Measurements from ENCODE around the gene AHDC1. TPM values are rescaled to one million over a fixed set of nuclear protein-coding genes. Genes with fewer than 3 reads are reported as not detected.

AHDC1 gene
- total and polyA plus RNA-seq, 2 of the 13 experiments (the other 11 are each of a cell fraction or from before 2014, with no cell fraction given): 1.0 to 2.7 TPM

DNA sequence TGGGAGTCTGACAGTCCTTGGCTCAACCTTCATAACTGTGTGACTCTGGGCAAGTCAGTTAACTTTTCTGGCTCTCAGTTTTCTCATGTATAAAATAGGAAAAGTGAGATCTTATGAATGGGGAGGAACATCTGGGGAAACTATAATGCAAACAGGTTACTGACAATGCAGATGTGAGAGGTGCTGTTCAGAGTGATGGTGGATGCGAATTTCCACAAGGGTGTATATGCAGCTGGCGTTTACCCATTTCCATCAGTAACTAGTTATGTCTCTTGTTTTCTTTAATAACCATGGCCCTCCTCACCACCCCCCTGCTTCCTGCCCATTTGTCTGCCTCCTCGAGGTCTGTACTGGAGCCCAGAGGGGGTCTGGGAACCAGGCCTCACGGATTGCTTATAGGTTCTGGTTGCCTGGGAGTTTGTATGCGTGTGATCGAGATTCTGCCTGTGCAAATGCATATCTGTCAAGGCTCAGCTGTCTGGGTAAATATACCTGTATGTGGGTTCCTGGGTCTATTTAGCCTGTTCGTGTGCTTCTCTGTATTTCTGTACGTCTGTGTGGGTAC, 44.4 kb downstream of the AHDC1 start (continued):
- TF ChIP-seq, protein P1, sequence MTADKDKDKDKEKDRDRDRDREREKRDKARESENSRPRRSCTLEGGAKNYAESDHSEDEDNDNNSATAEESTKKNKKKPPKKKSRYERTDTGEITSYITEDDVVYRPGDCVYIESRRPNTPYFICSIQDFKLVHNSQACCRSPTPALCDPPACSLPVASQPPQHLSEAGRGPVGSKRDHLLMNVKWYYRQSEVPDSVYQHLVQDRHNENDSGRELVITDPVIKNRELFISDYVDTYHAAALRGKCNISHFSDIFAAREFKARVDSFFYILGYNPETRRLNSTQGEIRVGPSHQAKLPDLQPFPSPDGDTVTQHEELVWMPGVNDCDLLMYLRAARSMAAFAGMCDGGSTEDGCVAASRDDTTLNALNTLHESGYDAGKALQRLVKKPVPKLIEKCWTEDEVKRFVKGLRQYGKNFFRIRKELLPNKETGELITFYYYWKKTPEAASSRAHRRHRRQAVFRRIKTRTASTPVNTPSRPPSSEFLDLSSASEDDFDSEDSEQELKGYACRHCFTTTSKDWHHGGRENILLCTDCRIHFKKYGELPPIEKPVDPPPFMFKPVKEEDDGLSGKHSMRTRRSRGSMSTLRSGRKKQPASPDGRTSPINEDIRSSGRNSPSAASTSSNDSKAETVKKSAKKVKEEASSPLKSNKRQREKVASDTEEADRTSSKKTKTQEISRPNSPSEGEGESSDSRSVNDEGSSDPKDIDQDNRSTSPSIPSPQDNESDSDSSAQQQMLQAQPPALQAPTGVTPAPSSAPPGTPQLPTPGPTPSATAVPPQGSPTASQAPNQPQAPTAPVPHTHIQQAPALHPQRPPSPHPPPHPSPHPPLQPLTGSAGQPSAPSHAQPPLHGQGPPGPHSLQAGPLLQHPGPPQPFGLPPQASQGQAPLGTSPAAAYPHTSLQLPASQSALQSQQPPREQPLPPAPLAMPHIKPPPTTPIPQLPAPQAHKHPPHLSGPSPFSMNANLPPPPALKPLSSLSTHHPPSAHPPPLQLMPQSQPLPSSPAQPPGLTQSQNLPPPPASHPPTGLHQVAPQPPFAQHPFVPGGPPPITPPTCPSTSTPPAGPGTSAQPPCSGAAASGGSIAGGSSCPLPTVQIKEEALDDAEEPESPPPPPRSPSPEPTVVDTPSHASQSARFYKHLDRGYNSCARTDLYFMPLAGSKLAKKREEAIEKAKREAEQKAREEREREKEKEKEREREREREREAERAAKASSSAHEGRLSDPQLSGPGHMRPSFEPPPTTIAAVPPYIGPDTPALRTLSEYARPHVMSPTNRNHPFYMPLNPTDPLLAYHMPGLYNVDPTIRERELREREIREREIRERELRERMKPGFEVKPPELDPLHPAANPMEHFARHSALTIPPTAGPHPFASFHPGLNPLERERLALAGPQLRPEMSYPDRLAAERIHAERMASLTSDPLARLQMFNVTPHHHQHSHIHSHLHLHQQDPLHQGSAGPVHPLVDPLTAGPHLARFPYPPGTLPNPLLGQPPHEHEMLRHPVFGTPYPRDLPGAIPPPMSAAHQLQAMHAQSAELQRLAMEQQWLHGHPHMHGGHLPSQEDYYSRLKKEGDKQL (CRISPR knock-in tag; IDR thresholded peaks at IDR 0.05; ENCODE audit: low read depth): no peak
- TF ChIP-seq ZSCAN25 (CRISPR knock-in tag; IDR thresholded peaks at IDR 0.05): no peak

DNA sequence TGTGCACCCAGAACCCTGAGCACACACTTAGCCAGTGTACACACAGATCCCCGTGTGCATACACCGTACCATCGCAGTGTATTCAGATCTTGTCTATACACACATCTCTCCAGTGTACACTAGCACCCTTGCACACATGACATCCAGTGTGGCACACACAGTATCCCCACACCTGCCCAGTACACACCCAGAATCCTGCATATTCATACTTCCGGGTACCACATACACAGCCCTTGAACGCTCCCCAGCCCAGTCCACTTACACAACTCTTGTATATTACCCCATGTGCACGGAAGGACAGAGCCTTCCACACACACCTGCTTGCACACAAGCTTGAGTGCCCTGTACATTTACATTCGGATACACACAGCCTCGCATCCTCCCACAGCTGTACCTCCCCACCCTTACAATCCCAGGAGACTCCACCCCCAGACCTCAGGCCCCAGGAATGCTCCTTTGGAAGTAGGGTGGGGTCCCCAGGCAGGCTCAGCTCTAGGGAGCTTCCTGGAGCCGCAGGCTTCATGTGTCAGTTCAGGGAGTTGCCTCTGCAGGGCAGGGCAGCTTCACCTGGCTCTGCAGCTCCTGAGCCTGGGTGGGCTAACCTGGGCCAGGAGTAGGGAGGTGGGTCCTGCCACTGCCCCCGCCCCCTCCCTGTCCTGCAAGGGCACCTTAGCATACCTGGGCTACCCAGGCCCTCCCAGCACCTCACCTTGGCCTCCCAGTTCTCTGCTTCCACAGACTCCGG, 46.2 kb downstream of the AHDC1 start:
- intact Hi-C loops (cut with micrococcal nuclease; ENCODE audit: unreplicated experiment) (no loop called here), in situ Hi-C loops (cut with HindIII; ENCODE audit: extremely low pct_ligation_motif_present, low pct_unique_long_range_greater_than_20kb) (loop anchor here (5.0 kb wide), 1 partner anchor 50 kb away; no protein-coding TSS in a partner anchor)
- no peak overlapping the region for H2AFZ ChIP-seq (ENCODE audit: low read length)
- DNase-seq (ENCODE audit: low spot score): no peak
- TF ChIP-seq POLR2A (IDR thresholded peaks at IDR 0.05; ENCODE audit: insufficient read depth in 1 of 2, low read depth in 2 of 2, low read length in 2 of 2) (0 out of 4 replicates have a peak, but pooled peaks of 1 of the 2 experiments have one; percentile 19), KDM5B (CRISPR knock-in tag; IDR thresholded peaks at IDR 0.05; ENCODE audit: borderline replicate concordance) (no peak)
- TF ChIP-seq, protein P2, sequence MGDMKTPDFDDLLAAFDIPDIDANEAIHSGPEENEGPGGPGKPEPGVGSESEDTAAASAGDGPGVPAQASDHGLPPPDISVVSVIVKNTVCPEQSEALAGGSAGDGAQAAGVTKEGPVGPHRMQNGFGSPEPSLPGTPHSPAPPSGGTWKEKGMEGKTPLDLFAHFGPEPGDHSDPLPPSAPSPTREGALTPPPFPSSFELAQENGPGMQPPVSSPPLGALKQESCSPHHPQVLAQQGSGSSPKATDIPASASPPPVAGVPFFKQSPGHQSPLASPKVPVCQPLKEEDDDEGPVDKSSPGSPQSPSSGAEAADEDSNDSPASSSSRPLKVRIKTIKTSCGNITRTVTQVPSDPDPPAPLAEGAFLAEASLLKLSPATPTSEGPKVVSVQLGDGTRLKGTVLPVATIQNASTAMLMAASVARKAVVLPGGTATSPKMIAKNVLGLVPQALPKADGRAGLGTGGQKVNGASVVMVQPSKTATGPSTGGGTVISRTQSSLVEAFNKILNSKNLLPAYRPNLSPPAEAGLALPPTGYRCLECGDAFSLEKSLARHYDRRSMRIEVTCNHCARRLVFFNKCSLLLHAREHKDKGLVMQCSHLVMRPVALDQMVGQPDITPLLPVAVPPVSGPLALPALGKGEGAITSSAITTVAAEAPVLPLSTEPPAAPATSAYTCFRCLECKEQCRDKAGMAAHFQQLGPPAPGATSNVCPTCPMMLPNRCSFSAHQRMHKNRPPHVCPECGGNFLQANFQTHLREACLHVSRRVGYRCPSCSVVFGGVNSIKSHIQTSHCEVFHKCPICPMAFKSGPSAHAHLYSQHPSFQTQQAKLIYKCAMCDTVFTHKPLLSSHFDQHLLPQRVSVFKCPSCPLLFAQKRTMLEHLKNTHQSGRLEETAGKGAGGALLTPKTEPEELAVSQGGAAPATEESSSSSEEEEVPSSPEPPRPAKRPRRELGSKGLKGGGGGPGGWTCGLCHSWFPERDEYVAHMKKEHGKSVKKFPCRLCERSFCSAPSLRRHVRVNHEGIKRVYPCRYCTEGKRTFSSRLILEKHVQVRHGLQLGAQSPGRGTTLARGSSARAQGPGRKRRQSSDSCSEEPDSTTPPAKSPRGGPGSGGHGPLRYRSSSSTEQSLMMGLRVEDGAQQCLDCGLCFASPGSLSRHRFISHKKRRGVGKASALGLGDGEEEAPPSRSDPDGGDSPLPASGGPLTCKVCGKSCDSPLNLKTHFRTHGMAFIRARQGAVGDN (CRISPR knock-in tag; IDR thresholded peaks at IDR 0.05): 0 out of 2 replicates have a peak, but pooled peaks have one; percentile 7
- 91% methylated on average over 9 of the region's 11 CpGs for WGBS (ENCODE audit: low lambda C conversion rate)
- H3K4me3 ChIP-seq (replicated peaks in 1 of 3; ENCODE audit: insufficient read depth in 1 of 3, low read depth in 2 of 3, low read length in 3 of 3): no peak overlapping the region
- ChIA-PET CTCF (ENCODE audit: low intra/inter-chr PET ratio, low total read pairs) (interaction anchor here (1.3 to 2.0 kb wide), 3 partner anchors 12 to 105 kb away, joined by 3 to 24 read pairs (median 7); no protein-coding TSS in a partner anchor), POLR2A (interaction anchor here (1.3 to 3.2 kb wide), 8 partner anchors 10 to 49 kb away, joined by 3 to 26 read pairs (median 12); partner anchors contain the start of gene AHDC1)
- peaks cover 69% of the 10 kb centered on the region for H3K4me1 ChIP-seq (ENCODE audit: insufficient read depth, low read length)
- BruUV-seq (replicated peaks): no TSS peak
- H3K9ac ChIP-seq (ENCODE audit: insufficient read depth, low read depth, low read length): no peak overlapping the region
- H3K9me3 ChIP-seq (ENCODE audit: low read length): no peaks in the 10 kb centered on the region
- peak overlapping the region; percentile 33 for H3K27ac ChIP-seq (ENCODE audit: extremely low read length, insufficient read depth, low read length)
- FAIRE-seq: peak; percentile 12
- no peaks in the 10 kb centered on the region for H3K27me3 ChIP-seq (ENCODE audit: control insufficient read depth in 1 of 2, insufficient read depth in 2 of 2, low read length in 2 of 2)
- ATAC-seq: no peak
- no peak overlapping the region for H3K4me2 ChIP-seq (ENCODE audit: low read depth, low read length)
- peaks cover 4 to 11% of the 10 kb centered on the region in 2 experiments; a peak in 3 of 5 replicates for H3K36me3 ChIP-seq (replicated peaks in 1 of 2; ENCODE audit: control insufficient read depth in 1 of 2, insufficient read depth in 2 of 2, low read length in 2 of 2)
- H4K20me1 ChIP-seq (ENCODE audit: insufficient read depth, low read length): no peaks in the 10 kb centered on the region
- H3K79me2 ChIP-seq (ENCODE audit: insufficient read depth, low read length): peaks cover under 1% of the 10 kb centered on the region

Data from HepG2 (cell line).